ENCODE measurements around the gene ZNF268. TPM values are rescaled to one million over a fixed set of nuclear protein-coding genes. Genes with fewer than 3 reads are reported as not detected.

Gene ZNF268
- total and polyA plus RNA-seq, 4 donors: 3.3 to 33.8 (median 14.2) TPM

GRCh38 chr12:133202493-133203343, 21.4 kb downstream of the ZNF268 start:
- H3K4me1 ChIP-seq (ENCODE audit: control insufficient read depth in 5 of 5, insufficient read depth in 5 of 5, low read length in 5 of 5): no peaks in the 10 kb centered on the region
- DNase-seq: no peak
- ATAC-seq (ENCODE audit: insufficient read depth, low FRiP score): no peak
- H3K27me3 ChIP-seq (ENCODE audit: control insufficient read depth in 3 of 3, insufficient read depth in 3 of 3, low read length in 2 of 3): no peaks in the 10 kb centered on the region
- H3K4me3 ChIP-seq: no peak overlapping the region
- peaks cover 10 to 55% (median 39%) of the 10 kb centered on the region in 4 donors for H3K36me3 ChIP-seq (ENCODE audit: control insufficient read depth in 4 of 4, insufficient read depth in 4 of 4, low read length in 4 of 4)
- H3K9ac ChIP-seq (ENCODE audit: insufficient read depth in 1 of 2, low read length in 2 of 2): no peak overlapping the region
- H3K9me3 ChIP-seq (ENCODE audit: control insufficient read depth in 4 of 4, insufficient read depth in 3 of 4, low read length in 3 of 4): peaks cover 16 to 64% (median 52%) of the 10 kb centered on the region in 4 donors
- 99% methylated on average over 2 of the region's 2 CpGs for WGBS, 2 donors
- H3K27ac ChIP-seq (ENCODE audit: low read depth in 1 of 2, low read length in 1 of 2): no peak overlapping the region
- TF ChIP-seq CTCF (IDR thresholded peaks at IDR 0.05; ENCODE audit: control extremely low read depth, extremely low read depth): no peak

GRCh38 chr12:133203344-133204263, 22.3 kb downstream of the ZNF268 start:
- peaks cover 10 to 55% (median 39%) of the 10 kb centered on the region in 4 donors for H3K36me3 ChIP-seq (ENCODE audit: control insufficient read depth in 4 of 4, insufficient read depth in 4 of 4, low read length in 4 of 4)
- H3K4me1 ChIP-seq (ENCODE audit: control insufficient read depth in 5 of 5, insufficient read depth in 5 of 5, low read length in 5 of 5): no peaks in the 10 kb centered on the region
- H3K9me3 ChIP-seq (ENCODE audit: control insufficient read depth in 4 of 4, insufficient read depth in 3 of 4, low read length in 3 of 4): peaks cover 23 to 73% (median 52%) of the 10 kb centered on the region in 4 donors
- no peaks in the 10 kb centered on the region for H3K27me3 ChIP-seq (ENCODE audit: control insufficient read depth in 3 of 3, insufficient read depth in 3 of 3, low read length in 2 of 3)
- ATAC-seq (ENCODE audit: insufficient read depth, low FRiP score) (no peak), DNase-seq (no peak)
- TF ChIP-seq CTCF (IDR thresholded peaks at IDR 0.05; ENCODE audit: control extremely low read depth, extremely low read depth): no peak
- no peak overlapping the region for H3K27ac ChIP-seq (ENCODE audit: low read depth in 1 of 2, low read length in 1 of 2)
- H3K4me3 ChIP-seq: no peak overlapping the region
- WGBS, 2 donors: 97 to 98% methylated on average over 7 of the region's 7 CpGs
- H3K9ac ChIP-seq (ENCODE audit: insufficient read depth in 1 of 2, low read length in 2 of 2): no peak overlapping the region

- H3K9ac ChIP-seq (ENCODE audit: insufficient read depth in 1 of 2, low read length in 2 of 2): no peak overlapping the region
- 95 to 98% methylated on average over 1 of the region's 1 CpG for WGBS, 2 donors
- ATAC-seq (ENCODE audit: insufficient read depth, low FRiP score) (no peak), DNase-seq (no peak)
- H3K27me3 ChIP-seq (ENCODE audit: control insufficient read depth in 3 of 3, insufficient read depth in 3 of 3, low read length in 2 of 3): no peaks in the 10 kb centered on the region
- no peak overlapping the region for H3K27ac ChIP-seq (ENCODE audit: low read depth in 1 of 2, low read length in 1 of 2)
- peaks cover 25 to 75% (median 54%) of the 10 kb centered on the region in 4 donors for H3K9me3 ChIP-seq (ENCODE audit: control insufficient read depth in 4 of 4, insufficient read depth in 3 of 4, low read length in 3 of 4)
- H3K4me3 ChIP-seq: no peak overlapping the region
- no peak for TF ChIP-seq CTCF (IDR thresholded peaks at IDR 0.05; ENCODE audit: control extremely low read depth, extremely low read depth)
- H3K36me3 ChIP-seq (ENCODE audit: control insufficient read depth in 4 of 4, insufficient read depth in 4 of 4, low read length in 4 of 4): peaks cover 10 to 55% (median 39%) of the 10 kb centered on the region in 4 donors
- no peaks in the 10 kb centered on the region for H3K4me1 ChIP-seq (ENCODE audit: control insufficient read depth in 5 of 5, insufficient read depth in 5 of 5, low read length in 5 of 5)
These were observed 22.9 kb downstream of the ZNF268 start for GRCh38 chr12:133204264-133204603.

All from lung (tissue), 12 donors.